GM12891 (cell line): ENCODE results near the gene HOXC9.

Source experiments
- PAX5 ChIP-seq: IDR thresholded peaks from 2 replicates; pipeline ENCODE4 v1.6.1; 2011; ENCODE audit warnings: low read length, moderate library complexity, mild to moderate bottlenecking; ENCODE audit not compliant: insufficient read depth, severe bottlenecking
- POLR2A ChIP-seq: IDR thresholded peaks from 2 replicates; pipeline ENCODE4 v1.6.1; 2011; ENCODE audit warnings: low read depth, low read length, control low read depth
- POLR2AphosphoS5 ChIP-seq: IDR thresholded peaks from 2 replicates; pipeline ENCODE4 v1.6.1; 2011; ENCODE audit warnings: low read depth, low read length, control low read depth
- SPI1 ChIP-seq: IDR thresholded peaks from 2 replicates; pipeline ENCODE4 v1.6.1; 2011; ENCODE audit warnings: low read depth, low read length, control low read depth
- TAF1 ChIP-seq: IDR thresholded peaks from 2 replicates; pipeline ENCODE4 v1.6.1; 2011; ENCODE audit warnings: low read depth, low read length, control low read depth

GRCh38 chr12:53956914-53957536 lies 42.9 kb upstream of the HOXC9 start:
- TF ChIP-seq PAX5 (no peak), POLR2A (no peak), POLR2AphosphoS5 (no peak), TAF1 (no peak), SPI1 (peak; percentile 24; the same call in 1 of the 2 replicates)
